ENCODE results near the gene ESR1.

ESR1 gene

GRCh38 chr6:151901009-151901411, 93.5 kb downstream of the ESR1 start:
- Mint-ChIP-seq H3K27me3 (ENCODE audit: low read depth, poor library complexity) (no peaks in the 10 kb centered on the region), H3K4me1 (no peaks in the 10 kb centered on the region), H3K9me3 (peaks cover 34% of the 10 kb centered on the region), H3K36me3 (ENCODE audit: low read depth) (peaks cover 7% of the 10 kb centered on the region), H3K4me3 (no peak overlapping the region), H3K27ac (no peak overlapping the region)
- no peak for TF ChIP-seq CTCF (IDR thresholded peaks at IDR 0.05)
- no peak for DNase-seq

- Mint-ChIP-seq H3K36me3 (ENCODE audit: low read depth) (peaks cover 7% of the 10 kb centered on the region), H3K4me3 (no peak overlapping the region), H3K27me3 (ENCODE audit: low read depth, poor library complexity) (no peaks in the 10 kb centered on the region), H3K27ac (no peak overlapping the region), H3K9me3 (peaks cover 16% of the 10 kb centered on the region), H3K4me1 (no peaks in the 10 kb centered on the region)
- TF ChIP-seq CTCF (IDR thresholded peaks at IDR 0.05): no peak
- no peak for DNase-seq
Observed at GRCh38 chr6:151904631-151905030, 97.1 kb downstream of the ESR1 start.

GRCh38 chr6:151905072-151905471, 97.6 kb downstream of the ESR1 start:
- Mint-ChIP-seq H3K9me3 (peaks cover 11% of the 10 kb centered on the region), H3K4me1 (no peaks in the 10 kb centered on the region), H3K4me3 (no peak overlapping the region), H3K27ac (no peak overlapping the region), H3K27me3 (ENCODE audit: low read depth, poor library complexity) (no peaks in the 10 kb centered on the region), H3K36me3 (ENCODE audit: low read depth) (peaks cover 5% of the 10 kb centered on the region)
- DNase-seq: no peak
- TF ChIP-seq CTCF (IDR thresholded peaks at IDR 0.05): no peak

GRCh38 chr6:151905854-151906253, 98.4 kb downstream of the ESR1 start:
- TF ChIP-seq CTCF (IDR thresholded peaks at IDR 0.05): no peak
- no peaks in the 10 kb centered on the region for H3K27me3 Mint-ChIP-seq (ENCODE audit: low read depth, poor library complexity)
- H3K36me3 Mint-ChIP-seq (ENCODE audit: low read depth): no peaks in the 10 kb centered on the region
- H3K4me3 Mint-ChIP-seq: no peak overlapping the region
- H3K9me3 Mint-ChIP-seq: peaks cover 4% of the 10 kb centered on the region
- DNase-seq: no peak
- H3K4me1 Mint-ChIP-seq: no peaks in the 10 kb centered on the region
- H3K27ac Mint-ChIP-seq: no peak overlapping the region

- H3K9me3 Mint-ChIP-seq: no peaks in the 10 kb centered on the region
- no peak overlapping the region for H3K27ac Mint-ChIP-seq
- no peak overlapping the region for H3K4me3 Mint-ChIP-seq
- no peak for TF ChIP-seq CTCF (IDR thresholded peaks at IDR 0.05)
- H3K4me1 Mint-ChIP-seq: no peaks in the 10 kb centered on the region
- no peaks in the 10 kb centered on the region for H3K27me3 Mint-ChIP-seq (ENCODE audit: low read depth, poor library complexity)
- no peaks in the 10 kb centered on the region for H3K36me3 Mint-ChIP-seq (ENCODE audit: low read depth)
- DNase-seq: no peak
Observed at GRCh38 chr6:151911401-151911800, 103.9 kb downstream of the ESR1 start.

- no peaks in the 10 kb centered on the region for H3K36me3 Mint-ChIP-seq (ENCODE audit: low read depth)
- H3K27ac Mint-ChIP-seq: no peak overlapping the region
- H3K27me3 Mint-ChIP-seq (ENCODE audit: low read depth, poor library complexity): no peaks in the 10 kb centered on the region
- no peak for TF ChIP-seq CTCF (IDR thresholded peaks at IDR 0.05)
- no peak for DNase-seq
- H3K9me3 Mint-ChIP-seq: no peaks in the 10 kb centered on the region
- no peak overlapping the region for H3K4me3 Mint-ChIP-seq
- no peaks in the 10 kb centered on the region for H3K4me1 Mint-ChIP-seq
Observed at GRCh38 chr6:151914484-151914883, 107.0 kb downstream of the ESR1 start.
